ENCODE measurements around the gene FYB1.
A peak's percentile ranks its signal among the peaks of the same experiment; 100 is the strongest.

The FYB1 gene

DNA sequence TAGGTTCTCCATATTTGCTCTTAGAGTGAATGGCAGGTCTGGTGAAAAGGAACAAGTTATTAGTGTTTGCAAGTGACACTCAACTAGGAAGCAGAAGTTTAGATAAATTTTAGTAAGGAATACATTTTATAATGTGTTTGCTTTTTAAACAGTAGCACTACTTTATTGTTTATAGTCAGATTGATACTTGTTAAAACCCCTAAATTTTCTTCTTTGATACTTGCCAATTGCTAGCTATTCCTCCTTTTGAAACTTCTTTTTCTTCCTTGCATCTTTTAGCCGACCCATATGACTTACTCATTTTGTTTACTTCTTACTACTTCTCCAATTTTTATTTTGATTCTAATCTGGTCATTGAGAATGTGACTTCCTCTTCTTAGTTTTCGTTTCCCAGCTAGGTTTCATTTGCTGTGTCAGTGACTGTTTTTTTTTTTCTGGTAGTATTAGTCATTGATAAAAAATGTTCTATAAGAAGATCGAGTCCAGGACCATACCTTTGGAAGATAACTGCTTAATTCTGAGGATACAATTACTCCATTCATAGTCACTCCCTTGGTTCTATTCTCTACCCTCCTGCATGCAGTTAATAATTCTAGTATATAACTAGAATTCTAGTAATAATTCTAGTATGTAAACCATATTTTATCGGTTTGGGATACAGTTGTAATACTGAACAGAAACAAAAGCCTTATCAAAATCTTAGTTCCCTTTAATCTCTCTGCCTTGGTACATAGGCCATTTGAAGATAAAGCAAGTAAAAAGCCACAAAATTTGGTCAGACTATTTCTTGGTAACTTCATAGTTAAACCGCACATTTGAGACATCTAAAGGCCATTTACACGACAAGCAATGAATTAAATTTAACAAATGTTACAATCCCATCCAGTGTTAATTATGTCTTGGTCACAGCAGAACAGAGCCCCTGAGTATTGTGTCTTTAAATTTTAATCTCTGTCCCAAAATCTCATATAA, 142.3 kb downstream of the FYB1 start:
- DNase-seq, result peak; percentile 94

- no peak for DNase-seq
These were observed 143.1 kb downstream of the FYB1 start for GRCh38 chr5:39076101-39076756.

DNA sequence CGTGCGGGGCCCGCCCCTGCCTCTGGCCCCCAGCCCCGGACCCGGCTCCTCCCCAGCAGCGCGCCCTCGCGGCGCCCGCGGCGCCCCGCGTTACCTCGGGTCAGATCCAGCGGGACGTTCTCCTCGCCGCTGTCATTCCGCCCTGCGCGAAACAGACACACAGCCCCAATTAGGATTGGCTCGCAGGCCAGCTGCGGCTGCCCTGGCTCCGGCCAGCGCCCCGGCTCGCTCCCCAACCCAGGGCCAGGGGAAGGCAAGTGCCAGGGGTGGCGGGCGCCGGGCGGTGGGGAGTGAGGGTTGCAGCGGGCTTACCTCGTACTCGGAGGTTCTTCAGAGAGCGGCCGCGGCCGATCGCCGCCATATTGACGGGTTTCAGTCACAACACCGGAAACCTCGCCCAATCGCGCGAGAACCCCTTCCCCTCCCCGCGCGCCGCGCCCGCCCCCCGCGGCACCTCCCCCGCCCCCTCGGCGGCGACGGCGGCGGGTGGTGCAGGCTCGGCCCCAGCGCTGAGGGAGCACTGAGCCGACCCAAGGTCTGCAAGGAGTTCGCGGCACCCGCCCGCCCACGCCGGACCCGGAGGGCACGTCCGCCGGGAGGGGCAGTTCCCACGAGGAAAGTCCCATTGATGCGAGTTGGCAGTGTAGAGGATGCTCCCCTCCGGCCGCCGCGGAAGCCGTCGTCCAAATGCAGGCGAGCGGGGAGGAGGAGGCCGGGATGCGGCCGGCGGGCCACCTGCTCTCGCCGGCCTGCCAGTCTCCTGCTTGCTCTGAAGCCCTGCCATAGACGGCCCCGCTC, 145.1 kb downstream of the FYB1 start, which contains the start of gene RICTOR:
RICTOR (minus strand) TSS at position 383 of the 798 bp plus-strand sequence; CDS start at position 361, 22 bp downstream.
- DNase-seq, result peak; percentile 68

GRCh38 chr5:39073767-39074016, 145.7 kb downstream of the FYB1 start:
- DNase-seq, result no peak

- peak; percentile 50 for DNase-seq
These were observed 146.2 kb downstream of the FYB1 start for GRCh38 chr5:39072925-39073766.

DNA sequence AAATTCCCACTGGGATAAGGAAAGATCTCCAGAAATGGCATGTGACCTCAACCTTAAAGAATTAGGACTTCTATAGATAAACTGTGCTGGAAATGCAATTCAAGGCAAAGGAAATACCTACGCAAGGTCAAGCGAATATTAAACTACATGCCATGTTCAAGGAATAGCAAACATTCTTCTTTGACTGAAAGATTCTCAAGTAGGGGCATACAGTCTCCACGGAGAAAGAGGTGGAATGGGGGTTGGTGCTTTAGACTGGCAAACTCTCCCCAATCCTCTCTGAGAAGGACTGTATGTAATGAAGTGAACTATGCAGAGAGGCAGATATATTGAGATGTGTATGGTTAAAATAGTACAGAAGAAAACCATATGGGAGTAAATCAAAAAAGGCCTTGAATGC, 151.3 kb downstream of the FYB1 start:
- no peak for DNase-seq

GRCh38 chr5:39064450-39064849, 154.9 kb downstream of the FYB1 start:
- no peak for DNase-seq

DNA sequence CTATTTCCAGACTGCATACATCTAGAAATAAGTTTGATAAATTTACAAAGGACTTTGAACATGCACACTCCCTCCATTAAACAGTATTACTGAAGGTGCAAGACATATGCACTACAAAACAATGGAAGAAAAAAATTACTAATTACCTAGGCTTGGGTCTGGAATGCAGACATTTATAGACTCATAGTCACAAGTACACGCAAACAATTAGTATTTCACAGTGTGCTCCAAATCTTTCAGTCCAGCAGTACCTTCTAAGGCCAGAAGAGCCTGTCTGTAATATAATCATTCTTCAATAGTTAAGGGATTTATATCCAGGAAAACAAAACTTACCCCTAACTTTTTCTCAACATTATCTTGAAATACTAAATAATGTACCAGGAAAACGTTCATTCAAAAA, 156.3 kb downstream of the FYB1 start:
- no peak for DNase-seq

GRCh38 chr5:39062530-39062929, 156.8 kb downstream of the FYB1 start:
- DNase-seq, result no peak

DNA sequence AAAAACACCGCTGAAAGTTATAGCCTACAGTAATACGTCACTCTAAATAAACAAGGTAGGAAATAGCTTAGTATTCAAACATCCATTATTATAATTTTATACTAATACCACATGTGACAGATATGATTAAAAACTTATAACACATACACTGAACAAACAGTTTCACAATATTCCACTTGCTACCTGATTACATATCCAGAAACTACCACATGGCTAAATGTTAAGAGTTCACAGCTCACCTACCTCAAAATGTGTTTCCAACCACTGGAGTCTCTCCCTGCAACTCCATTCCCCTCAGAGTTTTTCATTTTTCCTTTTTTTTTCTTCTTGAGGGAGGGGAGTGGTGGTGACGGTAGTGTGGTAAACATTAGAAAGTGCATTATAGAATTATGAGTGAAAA, 157.3 kb downstream of the FYB1 start:
- no peak for DNase-seq

DNA sequence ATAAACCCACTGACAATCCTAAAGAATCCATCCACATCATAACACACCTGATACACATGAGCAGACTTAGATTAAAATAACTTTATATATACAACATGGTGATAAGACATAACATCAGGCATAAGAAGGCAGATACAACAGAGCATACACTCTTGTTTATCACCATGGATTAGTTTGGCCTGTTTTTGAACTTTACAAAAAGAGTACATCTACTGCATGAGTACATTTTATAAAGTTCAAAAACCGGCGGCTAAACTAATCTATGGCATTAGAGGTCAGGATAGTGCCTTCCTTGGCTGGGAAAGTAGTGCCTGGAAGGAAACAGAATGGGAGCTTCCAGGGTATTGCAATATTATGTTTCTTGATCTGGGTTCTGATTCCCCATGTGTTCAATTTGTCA, 160.3 kb downstream of the FYB1 start:
- no peak for DNase-seq

DNA sequence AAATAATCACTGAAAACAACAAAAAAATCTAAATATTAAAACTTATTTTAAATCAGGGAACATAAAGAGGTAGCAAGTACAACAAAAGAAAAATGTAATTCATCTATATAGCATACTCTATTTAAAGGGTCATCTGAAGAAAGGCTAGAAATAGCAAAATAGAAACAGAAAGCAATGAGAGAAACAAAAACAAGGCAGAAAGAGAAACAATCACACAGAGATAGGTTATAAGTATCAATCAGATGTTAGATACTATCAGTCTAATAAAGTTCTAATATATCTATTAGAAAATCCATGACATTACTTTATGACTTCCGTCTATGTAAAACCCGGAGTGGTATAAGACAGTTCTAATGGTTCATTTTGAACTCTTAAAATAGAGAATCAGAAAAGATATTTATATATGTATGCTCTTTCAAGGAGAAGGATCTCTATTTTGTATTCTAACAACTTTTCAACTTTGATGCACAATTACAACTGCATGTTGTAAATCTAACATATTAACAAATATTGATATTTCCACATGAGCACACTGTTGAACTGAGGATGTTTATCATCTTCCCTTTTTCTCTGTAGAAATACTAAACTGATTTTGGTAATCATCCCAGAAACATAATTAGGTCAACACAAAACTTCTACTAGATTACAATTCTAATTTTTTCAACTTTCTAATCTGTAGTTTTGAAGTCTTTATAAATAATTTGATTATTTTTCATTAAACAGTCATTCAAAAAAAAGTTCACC, 161.0 kb downstream of the FYB1 start:
- DNase-seq, result no peak

GRCh38 chr5:39057734-39058133, 161.6 kb downstream of the FYB1 start:
- DNase-seq, result no peak

DNA sequence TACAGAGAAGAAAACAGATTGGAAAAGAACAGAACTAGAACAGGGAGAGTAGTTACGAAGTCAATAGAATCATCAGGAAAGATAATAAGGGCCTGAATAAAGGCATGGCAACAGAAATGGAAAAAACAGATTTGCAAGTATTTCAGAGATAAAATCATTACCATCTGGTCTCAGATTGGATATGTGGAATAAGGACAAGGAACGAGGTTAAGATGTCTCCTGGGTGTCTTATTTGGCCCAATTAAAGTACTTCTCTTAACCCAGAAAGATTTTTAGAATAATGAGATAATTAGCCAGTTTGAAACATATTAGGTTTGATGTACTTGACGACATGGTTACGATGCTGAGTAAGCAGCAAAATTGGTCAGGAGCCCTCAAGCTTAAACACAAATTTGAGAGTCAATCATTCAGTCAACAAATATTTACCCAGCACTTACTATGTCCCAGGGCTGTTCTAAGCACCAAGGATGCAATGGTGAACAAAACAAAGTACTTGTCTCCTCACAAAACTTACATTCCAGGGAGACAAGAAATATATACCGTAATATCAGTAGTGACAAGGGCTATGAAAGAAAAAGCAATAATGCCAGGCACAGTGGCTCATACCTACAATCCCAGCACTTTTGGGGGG, 163.5 kb downstream of the FYB1 start:
- DNase-seq, result no peak
